Measurements from ENCODE around the gene LCN12. TPM values are rescaled to one million over a fixed set of nuclear protein-coding genes. Genes with fewer than 3 reads are reported as not detected.

The LCN12 gene
- total RNA-seq, 1 donor from 2014 or later, result 2.9 TPM

- H3K9me3 Mint-ChIP-seq (ENCODE audit: unreplicated experiment), result peaks cover 5% of the 10 kb centered on the region
- H3K4me3 Mint-ChIP-seq (ENCODE audit: unreplicated experiment), result no peak overlapping the region
- peaks cover 2% of the 10 kb centered on the region for H3K27me3 Mint-ChIP-seq (ENCODE audit: unreplicated experiment)
- TF ChIP-seq CTCF (IDR thresholded peaks at IDR 0.05; ENCODE audit: partially characterized antibody, unreplicated experiment), result no peak
- H3K4me1 Mint-ChIP-seq (ENCODE audit: low read depth, unreplicated experiment), result peaks cover 12% of the 10 kb centered on the region
- no peaks in the 10 kb centered on the region for H3K36me3 Mint-ChIP-seq (ENCODE audit: unreplicated experiment)
- DNase-seq, result no peak
- no peak overlapping the region for H3K27ac Mint-ChIP-seq (ENCODE audit: unreplicated experiment)
These were observed 35.5 kb upstream of the LCN12 start for GRCh38 chr9:136916330-136917184.

GRCh38 chr9:136917902-136918301, 34.2 kb upstream of the LCN12 start:
- Mint-ChIP-seq H3K4me3 (ENCODE audit: unreplicated experiment) (no peak overlapping the region), H3K36me3 (ENCODE audit: unreplicated experiment) (no peaks in the 10 kb centered on the region), H3K4me1 (ENCODE audit: low read depth, unreplicated experiment) (peaks cover 12% of the 10 kb centered on the region), H3K27ac (ENCODE audit: unreplicated experiment) (no peak overlapping the region), H3K27me3 (ENCODE audit: unreplicated experiment) (peaks cover 2% of the 10 kb centered on the region), H3K9me3 (ENCODE audit: unreplicated experiment) (peaks cover 5% of the 10 kb centered on the region)
- no peak for TF ChIP-seq CTCF (IDR thresholded peaks at IDR 0.05; ENCODE audit: partially characterized antibody, unreplicated experiment)
- DNase-seq, result no peak

GRCh38 chr9:136920069-136920468, 32.0 kb upstream of the LCN12 start:
- H3K4me3 Mint-ChIP-seq (ENCODE audit: unreplicated experiment), result no peak overlapping the region
- no peak overlapping the region for H3K27ac Mint-ChIP-seq (ENCODE audit: unreplicated experiment)
- peaks cover 2% of the 10 kb centered on the region for H3K27me3 Mint-ChIP-seq (ENCODE audit: unreplicated experiment)
- peaks cover 8% of the 10 kb centered on the region for H3K9me3 Mint-ChIP-seq (ENCODE audit: unreplicated experiment)
- DNase-seq, result no peak
- no peaks in the 10 kb centered on the region for H3K36me3 Mint-ChIP-seq (ENCODE audit: unreplicated experiment)
- peaks cover 12% of the 10 kb centered on the region for H3K4me1 Mint-ChIP-seq (ENCODE audit: low read depth, unreplicated experiment)
- TF ChIP-seq CTCF (IDR thresholded peaks at IDR 0.05; ENCODE audit: partially characterized antibody, unreplicated experiment), result no peak

- Mint-ChIP-seq H3K36me3 (ENCODE audit: unreplicated experiment) (no peaks in the 10 kb centered on the region), H3K27me3 (ENCODE audit: unreplicated experiment) (peaks cover 4% of the 10 kb centered on the region), H3K9me3 (ENCODE audit: unreplicated experiment) (peaks cover 8% of the 10 kb centered on the region), H3K27ac (ENCODE audit: unreplicated experiment) (no peak overlapping the region), H3K4me3 (ENCODE audit: unreplicated experiment) (no peak overlapping the region), H3K4me1 (ENCODE audit: low read depth, unreplicated experiment) (peaks cover 5% of the 10 kb centered on the region)
- TF ChIP-seq CTCF (IDR thresholded peaks at IDR 0.05; ENCODE audit: partially characterized antibody, unreplicated experiment), result no peak
- no peak for DNase-seq
These were observed 31.3 kb upstream of the LCN12 start for GRCh38 chr9:136920734-136921231.

GRCh38 chr9:136921307-136921706, 30.8 kb upstream of the LCN12 start:
- H3K36me3 Mint-ChIP-seq (ENCODE audit: unreplicated experiment), result no peaks in the 10 kb centered on the region
- no peak for DNase-seq

More at GRCh38 chr9:136921307-136921706, 30.8 kb upstream of the LCN12 start:
- Mint-ChIP-seq H3K4me3 (ENCODE audit: unreplicated experiment) (no peak overlapping the region), H3K9me3 (ENCODE audit: unreplicated experiment) (peaks cover 6% of the 10 kb centered on the region), H3K27ac (ENCODE audit: unreplicated experiment) (no peak overlapping the region), H3K27me3 (ENCODE audit: unreplicated experiment) (peaks cover 4% of the 10 kb centered on the region), H3K4me1 (ENCODE audit: low read depth, unreplicated experiment) (peaks cover 1% of the 10 kb centered on the region)
- TF ChIP-seq CTCF (IDR thresholded peaks at IDR 0.05; ENCODE audit: partially characterized antibody, unreplicated experiment), result no peak

All from glutamatergic neuron (in vitro differentiated cells).